ENCODE data around the gene PLEK2. TPM values are rescaled to one million over a fixed set of nuclear protein-coding genes. Genes with fewer than 3 reads are reported as not detected.

Gene PLEK2
- total RNA-seq, 1 experiment from 2014 or later: 9.1 TPM

GRCh38 chr14:67400434-67400833 is 11.5 kb downstream of the PLEK2 start:
- Histone ChIP-seq H3K36me3 (ENCODE audit: control insufficient read depth, insufficient read depth, low read length) (no peaks in the 10 kb centered on the region), H3K4me1 (ENCODE audit: control insufficient read depth, insufficient read depth, low read length) (no peaks in the 10 kb centered on the region), H3K9me3 (ENCODE audit: control insufficient read depth, insufficient read depth, low read depth, low read length) (no peaks in the 10 kb centered on the region), H3K27ac (ENCODE audit: low read length) (no peak overlapping the region), H3K4me3 (ENCODE audit: low read depth in 2 of 2, low read length in 2 of 2) (no peak overlapping the region), H3K27me3 (ENCODE audit: control insufficient read depth, insufficient read depth, low read length) (no peaks in the 10 kb centered on the region)
- DNase-seq (ENCODE audit: low read depth, low spot score): no peak
- TF ChIP-seq REST (IDR thresholded peaks at IDR 0.05; ENCODE audit: insufficient read depth in 1 of 2, low read depth in 2 of 2, low read length in 1 of 2) (no peak), CTCF (IDR thresholded peaks at IDR 0.05) (no peak), TCF7L2 (IDR thresholded peaks at IDR 0.05; ENCODE audit: low read depth, low read length) (no peak), SIN3A (IDR thresholded peaks at IDR 0.05; ENCODE audit: borderline replicate concordance, insufficient read depth, low read depth, low read length) (no peak), POLR2AphosphoS5 (IDR thresholded peaks at IDR 0.05; ENCODE audit: low read depth, low read length) (no peak)
- in situ Hi-C loops (cut with HindIII; ENCODE audit: low pct_unique_long_range_greater_than_20kb, low sequenced_read_pairs) (no loop called here), intact Hi-C loops (cut with micrococcal nuclease; ENCODE audit: unreplicated experiment) (no loop called here)
- ATAC-seq: no peak
- CTCF ChIA-PET: no interaction called here
- POLR2A ChIA-PET: no interaction called here
- BruUV-seq (replicated peaks): no TSS peak

- H3K36me3 ChIP-seq (ENCODE audit: control insufficient read depth, insufficient read depth, low read length): no peaks in the 10 kb centered on the region
- in situ Hi-C loops (cut with HindIII; ENCODE audit: low pct_unique_long_range_greater_than_20kb, low sequenced_read_pairs): no loop called here
These were observed 14.4 kb downstream of the PLEK2 start for GRCh38 chr14:67397536-67397935.

More at GRCh38 chr14:67397536-67397935, 14.4 kb downstream of the PLEK2 start:
- intact Hi-C loops (cut with micrococcal nuclease; ENCODE audit: unreplicated experiment): no loop called here
- DNase-seq (ENCODE audit: low read depth, low spot score): no peak
- CTCF ChIA-PET: no interaction called here
- Histone ChIP-seq H3K27me3 (ENCODE audit: control insufficient read depth, insufficient read depth, low read length) (no peaks in the 10 kb centered on the region), H3K9me3 (ENCODE audit: control insufficient read depth, insufficient read depth, low read depth, low read length) (no peaks in the 10 kb centered on the region), H3K4me1 (ENCODE audit: control insufficient read depth, insufficient read depth, low read length) (no peaks in the 10 kb centered on the region), H3K4me3 (ENCODE audit: low read depth in 2 of 2, low read length in 2 of 2) (no peak overlapping the region), H3K27ac (ENCODE audit: low read length) (no peak overlapping the region)
- no TSS peak for BruUV-seq (replicated peaks)
- TF ChIP-seq TCF7L2 (IDR thresholded peaks at IDR 0.05; ENCODE audit: low read depth, low read length) (no peak), SIN3A (IDR thresholded peaks at IDR 0.05; ENCODE audit: borderline replicate concordance, insufficient read depth, low read depth, low read length) (no peak), POLR2AphosphoS5 (IDR thresholded peaks at IDR 0.05; ENCODE audit: low read depth, low read length) (no peak), CTCF (IDR thresholded peaks at IDR 0.05) (no peak), REST (IDR thresholded peaks at IDR 0.05; ENCODE audit: insufficient read depth in 1 of 2, low read depth in 2 of 2, low read length in 1 of 2) (no peak)
- POLR2A ChIA-PET: no interaction called here
- ATAC-seq: no peak

Data from Panc1 (cell line).